HepG2 (cell line): ENCODE results near the gene H2AZ2. TPM values are rescaled to one million over a fixed set of nuclear protein-coding genes. Genes with fewer than 3 reads are reported as not detected.

Experiments used
- ATF1 ChIP-seq: IDR thresholded peaks from 2 replicates; pipeline ENCODE4 v1.6.1; 2016; ENCODE audit warnings: mild to moderate bottlenecking, control low read depth
- BRCA1 ChIP-seq: sonication (generic); formaldehyde crosslinking; IDR thresholded peaks from 2 replicates; pipeline ENCODE4 v1.4.0; 2020; ENCODE audit warnings: missing genetic modification reagents
- EED ChIP-seq: sonication (generic); formaldehyde crosslinking; IDR thresholded peaks from 2 replicates; pipeline ENCODE4 v1.5.0; 2020; ENCODE audit warnings: mild to moderate bottlenecking, missing genetic modification reagents
- FOXJ3 ChIP-seq: sonication (generic); formaldehyde crosslinking; IDR thresholded peaks from 2 replicates; pipeline ENCODE4 v1.4.0; 2020; ENCODE audit warnings: missing genetic modification reagents, mild to moderate bottlenecking, borderline replicate concordance
- GTF2F1 ChIP-seq: fragments of 150-350 bp; IDR thresholded peaks from 2 replicates; pipeline ENCODE4 v1.6.1; 2014; ENCODE audit warnings: low read length
- KDM1A ChIP-seq: IDR thresholded peaks from 2 replicates; pipeline ENCODE4 v1.6.1; 2016; ENCODE audit warnings: missing compliant biosample characterization
- MED1 ChIP-seq: sonication (generic); formaldehyde crosslinking; IDR thresholded peaks from 2 replicates; pipeline ENCODE4 v1.4.0; 2020; ENCODE audit warnings: missing genetic modification reagents
- NFIC ChIP-seq: IDR thresholded peaks from 2 replicates; pipeline ENCODE4 v1.6.1; 2012; ENCODE audit warnings: mild to moderate bottlenecking, low read length, inconsistent platforms
- NR3C1 ChIP-seq: sonication (generic); formaldehyde crosslinking; IDR thresholded peaks from 2 replicates; pipeline ENCODE4 v1.4.0; 2020; ENCODE audit warnings: missing genetic modification reagents
- SMAD9 ChIP-seq: sonication (generic); formaldehyde crosslinking; IDR thresholded peaks from 2 replicates; pipeline ENCODE4 v1.5.1; 2020; ENCODE audit warnings: mild to moderate bottlenecking, missing genetic modification reagents
- SRF ChIP-seq: IDR thresholded peaks from 2 replicates; pipeline ENCODE4 v1.6.1; 2011; ENCODE audit warnings: mild to moderate bottlenecking, low read depth, low read length, moderate library complexity
- TEAD3 ChIP-seq: optimal IDR thresholded peaks from 2 replicates; pipeline ENCODE3; 2016; ENCODE audit warnings: borderline replicate concordance
- TSC22D2 ChIP-seq: sonication (generic); formaldehyde crosslinking; IDR thresholded peaks from 2 replicates; pipeline ENCODE4 v1.5.1; 2020; ENCODE audit warnings: missing genetic modification reagents, mild to moderate bottlenecking, borderline replicate concordance
- ZBTB21 ChIP-seq: sonication (generic); formaldehyde crosslinking; IDR thresholded peaks from 2 replicates; pipeline ENCODE4 v1.4.0; 2020; ENCODE audit warnings: missing genetic modification reagents
- ZBTB38 ChIP-seq: sonication (generic); formaldehyde crosslinking; IDR thresholded peaks from 2 replicates; pipeline ENCODE4 v1.5.1; 2020; ENCODE audit warnings: mild to moderate bottlenecking, missing genetic modification reagents
- ZNF235 ChIP-seq: sonication (generic); formaldehyde crosslinking; IDR thresholded peaks from 2 replicates; pipeline ENCODE4 v1.8.1; 2023; ENCODE audit warnings: mild to moderate bottlenecking, missing genetic modification reagents, borderline replicate concordance
- ZNF3 ChIP-seq: IDR thresholded peaks from 2 replicates; pipeline ENCODE4 v1.7.0; 2017; ENCODE audit warnings: inconsistent platforms
- ZNF367 ChIP-seq: sonication (generic); formaldehyde crosslinking; IDR thresholded peaks from 2 replicates; pipeline ENCODE4 v1.4.0; 2020; ENCODE audit warnings: missing genetic modification reagents, borderline replicate concordance
- ZNF678 ChIP-seq: sonication (generic); formaldehyde crosslinking; IDR thresholded peaks from 2 replicates; pipeline ENCODE4 v1.4.0; 2020; ENCODE audit warnings: mild to moderate bottlenecking, missing genetic modification reagents
- ZNF788 ChIP-seq: sonication (generic); formaldehyde crosslinking; IDR thresholded peaks from 2 replicates; pipeline ENCODE4 v1.5.0; 2020; ENCODE audit warnings: mild to moderate bottlenecking, missing genetic modification reagents, borderline replicate concordance
- polyA plus RNA-seq, 8 experiments: library from polyadenylated mRNA; depleted of rRNA in 3 of 8; stranded (reverse) in 7 of 8; unstranded in 1 of 8; fragments of >200 nt; fragmentation: Illumina TruSeq in 4 of 8; extraction: Trizol in 4 of 8; gene quantifications; 2 replicates each; pipeline versions ENCODE4 v1.2.1 to v1.2.3, GENCODE V29; 2011 to 2016; ENCODE audit warnings: low read depth in 4 of 8, missing spikeins in 1 of 8, mixed read lengths in 1 of 8; ENCODE audit not compliant: insufficient read depth in 1 of 8
- total RNA-seq, 5 experiments: library from RNA; depleted of rRNA; stranded (reverse); fragments of >200 nt; fragmentation: Illumina TruSeq; extraction: Trizol; gene quantifications; 2 replicates each; pipeline ENCODE4 v1.2.3, GENCODE V29; 2016; ENCODE audit warnings: low read depth in 1 of 5
- TF ChIP-seq, protein P1 (sequence below): sonication (generic); formaldehyde crosslinking; conservative IDR thresholded peaks from 2 replicates; pipeline ENCODE4 v1.8.0; 2022; ENCODE audit warnings: missing genetic modification reagents
- TF ChIP-seq, protein P2 (sequence below): sonication (generic); formaldehyde crosslinking; IDR thresholded peaks from 2 replicates; pipeline ENCODE4 v1.4.0; 2020; ENCODE audit warnings: mild to moderate bottlenecking, low read depth, missing genetic modification reagents
- TF ChIP-seq, protein P3 (sequence below), 2 experiments: IDR thresholded peaks; 2 replicates each; pipeline ENCODE4 v1.6.1; 2011 to 2012; ENCODE audit warnings: low read length in 2 of 2, borderline replicate concordance in 1 of 2, low read depth in 1 of 2, mild to moderate bottlenecking in 1 of 2, moderate library complexity in 1 of 2

Gene H2AZ2
- total and polyA plus RNA-seq, 2 of the 13 experiments (the other 11 are each of a cell fraction or from before 2014, with no cell fraction given): 121 to 223 TPM

DNA sequence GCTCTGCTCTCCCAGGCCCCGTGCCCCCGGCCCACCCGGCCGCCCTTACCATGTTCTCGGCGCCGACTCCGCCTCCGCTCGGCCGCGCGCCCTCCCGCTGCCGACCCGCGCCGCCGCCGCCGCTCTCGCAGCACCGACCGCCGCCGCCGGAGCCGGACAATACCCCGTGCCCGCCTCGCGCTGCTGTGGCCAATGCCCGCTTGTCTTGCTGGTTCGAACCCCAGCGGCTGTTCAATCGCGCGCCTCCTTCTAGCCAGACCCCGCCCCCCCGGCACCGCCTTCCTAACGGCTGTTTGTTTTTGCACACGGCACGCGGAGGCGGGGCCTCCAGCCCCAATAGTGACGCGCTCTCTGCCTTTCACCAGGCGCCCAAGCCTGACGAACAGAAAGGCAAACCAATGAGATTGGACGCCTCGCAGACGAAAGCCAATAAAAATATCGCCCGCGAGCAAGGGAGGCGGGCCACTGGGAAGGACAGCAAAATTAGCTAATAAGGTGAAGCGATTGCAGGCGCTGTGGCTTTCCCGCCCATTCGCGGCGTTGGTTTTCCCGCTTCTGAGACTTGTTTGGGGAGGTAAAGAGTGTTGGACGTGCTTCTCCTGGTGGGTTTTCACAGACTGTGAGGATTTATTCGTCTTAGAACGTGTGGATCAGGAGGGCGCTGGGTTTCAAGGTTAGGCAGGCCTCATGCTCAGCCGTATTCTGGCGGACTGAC is at the start of gene H2AZ2 (continued):
- TF ChIP-seq, protein P1, sequence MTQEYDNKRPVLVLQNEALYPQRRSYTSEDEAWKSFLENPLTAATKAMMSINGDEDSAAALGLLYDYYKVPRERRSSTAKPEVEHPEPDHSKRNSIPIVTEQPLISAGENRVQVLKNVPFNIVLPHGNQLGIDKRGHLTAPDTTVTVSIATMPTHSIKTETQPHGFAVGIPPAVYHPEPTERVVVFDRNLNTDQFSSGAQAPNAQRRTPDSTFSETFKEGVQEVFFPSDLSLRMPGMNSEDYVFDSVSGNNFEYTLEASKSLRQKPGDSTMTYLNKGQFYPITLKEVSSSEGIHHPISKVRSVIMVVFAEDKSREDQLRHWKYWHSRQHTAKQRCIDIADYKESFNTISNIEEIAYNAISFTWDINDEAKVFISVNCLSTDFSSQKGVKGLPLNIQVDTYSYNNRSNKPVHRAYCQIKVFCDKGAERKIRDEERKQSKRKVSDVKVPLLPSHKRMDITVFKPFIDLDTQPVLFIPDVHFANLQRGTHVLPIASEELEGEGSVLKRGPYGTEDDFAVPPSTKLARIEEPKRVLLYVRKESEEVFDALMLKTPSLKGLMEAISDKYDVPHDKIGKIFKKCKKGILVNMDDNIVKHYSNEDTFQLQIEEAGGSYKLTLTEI (CRISPR knock-in tag): no peak
- peak; percentile 37; the same call in 1 of the 2 replicates for TF ChIP-seq TSC22D2 (CRISPR knock-in tag)
- no peak for TF ChIP-seq NR3C1 (CRISPR knock-in tag)
- peak; percentile 35; the same call in 1 of the 2 replicates for TF ChIP-seq FOXJ3 (CRISPR knock-in tag)
- TF ChIP-seq, protein P2, sequence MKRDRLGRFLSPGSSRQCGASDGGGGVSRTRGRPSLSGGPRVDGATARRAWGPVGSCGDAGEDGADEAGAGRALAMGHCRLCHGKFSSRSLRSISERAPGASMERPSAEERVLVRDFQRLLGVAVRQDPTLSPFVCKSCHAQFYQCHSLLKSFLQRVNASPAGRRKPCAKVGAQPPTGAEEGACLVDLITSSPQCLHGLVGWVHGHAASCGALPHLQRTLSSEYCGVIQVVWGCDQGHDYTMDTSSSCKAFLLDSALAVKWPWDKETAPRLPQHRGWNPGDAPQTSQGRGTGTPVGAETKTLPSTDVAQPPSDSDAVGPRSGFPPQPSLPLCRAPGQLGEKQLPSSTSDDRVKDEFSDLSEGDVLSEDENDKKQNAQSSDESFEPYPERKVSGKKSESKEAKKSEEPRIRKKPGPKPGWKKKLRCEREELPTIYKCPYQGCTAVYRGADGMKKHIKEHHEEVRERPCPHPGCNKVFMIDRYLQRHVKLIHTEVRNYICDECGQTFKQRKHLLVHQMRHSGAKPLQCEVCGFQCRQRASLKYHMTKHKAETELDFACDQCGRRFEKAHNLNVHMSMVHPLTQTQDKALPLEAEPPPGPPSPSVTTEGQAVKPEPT (CRISPR knock-in tag): no peak
- TF ChIP-seq EED (CRISPR knock-in tag): no peak
- peak; percentile 24; the same call in 1 of the 2 replicates for TF ChIP-seq BRCA1 (CRISPR knock-in tag)
- no peak for TF ChIP-seq ZNF235 (CRISPR knock-in tag)
- TF ChIP-seq TEAD3: no peak
- TF ChIP-seq ZBTB38 (CRISPR knock-in tag): peak; percentile 26; the same call in 1 of the 2 replicates
- 0 out of 2 replicates have a peak, but pooled peaks have one; percentile 33 for TF ChIP-seq NFIC
- TF ChIP-seq ATF1: peak; percentile 92
- peak; percentile 59; the same call in 1 of the 2 replicates for TF ChIP-seq ZNF367
- peak; percentile 55; the same call in 1 of the 2 replicates for TF ChIP-seq SRF
- peak; percentile 47; the same call in 1 of the 2 replicates for TF ChIP-seq MED1 (CRISPR knock-in tag)
- no peak for TF ChIP-seq ZNF788 (CRISPR knock-in tag)
- no peak for TF ChIP-seq ZBTB21 (CRISPR knock-in tag)
- TF ChIP-seq KDM1A: no peak
- no peak for TF ChIP-seq ZNF3 (CRISPR knock-in tag)
- TF ChIP-seq GTF2F1: no peak
- TF ChIP-seq, protein P3, sequence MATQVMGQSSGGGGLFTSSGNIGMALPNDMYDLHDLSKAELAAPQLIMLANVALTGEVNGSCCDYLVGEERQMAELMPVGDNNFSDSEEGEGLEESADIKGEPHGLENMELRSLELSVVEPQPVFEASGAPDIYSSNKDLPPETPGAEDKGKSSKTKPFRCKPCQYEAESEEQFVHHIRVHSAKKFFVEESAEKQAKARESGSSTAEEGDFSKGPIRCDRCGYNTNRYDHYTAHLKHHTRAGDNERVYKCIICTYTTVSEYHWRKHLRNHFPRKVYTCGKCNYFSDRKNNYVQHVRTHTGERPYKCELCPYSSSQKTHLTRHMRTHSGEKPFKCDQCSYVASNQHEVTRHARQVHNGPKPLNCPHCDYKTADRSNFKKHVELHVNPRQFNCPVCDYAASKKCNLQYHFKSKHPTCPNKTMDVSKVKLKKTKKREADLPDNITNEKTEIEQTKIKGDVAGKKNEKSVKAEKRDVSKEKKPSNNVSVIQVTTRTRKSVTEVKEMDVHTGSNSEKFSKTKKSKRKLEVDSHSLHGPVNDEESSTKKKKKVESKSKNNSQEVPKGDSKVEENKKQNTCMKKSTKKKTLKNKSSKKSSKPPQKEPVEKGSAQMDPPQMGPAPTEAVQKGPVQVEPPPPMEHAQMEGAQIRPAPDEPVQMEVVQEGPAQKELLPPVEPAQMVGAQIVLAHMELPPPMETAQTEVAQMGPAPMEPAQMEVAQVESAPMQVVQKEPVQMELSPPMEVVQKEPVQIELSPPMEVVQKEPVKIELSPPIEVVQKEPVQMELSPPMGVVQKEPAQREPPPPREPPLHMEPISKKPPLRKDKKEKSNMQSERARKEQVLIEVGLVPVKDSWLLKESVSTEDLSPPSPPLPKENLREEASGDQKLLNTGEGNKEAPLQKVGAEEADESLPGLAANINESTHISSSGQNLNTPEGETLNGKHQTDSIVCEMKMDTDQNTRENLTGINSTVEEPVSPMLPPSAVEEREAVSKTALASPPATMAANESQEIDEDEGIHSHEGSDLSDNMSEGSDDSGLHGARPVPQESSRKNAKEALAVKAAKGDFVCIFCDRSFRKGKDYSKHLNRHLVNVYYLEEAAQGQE (IDR thresholded peaks at IDR 0.05; ENCODE audit: borderline replicate concordance in 1 of 2, low read depth in 1 of 2, low read length in 2 of 2): peak in 1 of 2 experiments; percentile 30; a peak in 1 of 4 replicates
- TF ChIP-seq ZNF678 (CRISPR knock-in tag): peak; percentile 63; the same call in 1 of the 2 replicates
- no peak for TF ChIP-seq SMAD9 (CRISPR knock-in tag)
